ENCODE data around the gene GGA1. TPM values are rescaled to one million over a fixed set of nuclear protein-coding genes. Genes with fewer than 3 reads are reported as not detected.

The GGA1 gene
- total and polyA plus RNA-seq, 9 of the 15 experiments (the other 6 are each of a cell fraction or from before 2014, with no cell fraction given) = 1.5 to 69.5 (median 31.6) TPM

- TF ChIP-seq DNMT1 (IDR thresholded peaks at IDR 0.05) (no peak), BCL6 (CRISPR knock-in tag; IDR thresholded peaks at IDR 0.05) (no peak), KDM5B (IDR thresholded peaks at IDR 0.05; ENCODE audit: insufficient replicate concordance, low read depth, low read length) (no peak), ZNF121 (CRISPR knock-in tag; conservative IDR thresholded peaks at IDR 0.05) (no peak), OTX1 (CRISPR knock-in tag; IDR thresholded peaks at IDR 0.05) (no peak), PTTG1 (tag; IDR thresholded peaks at IDR 0.05; ENCODE audit: low read depth) (no peak), CCAR2 (IDR thresholded peaks at IDR 0.05; ENCODE audit: low read depth, low read length) (no peak), REST (IDR thresholded peaks at IDR 0.05; ENCODE audit: borderline replicate concordance) (peak; percentile 23; the same call in 1 of the 2 replicates), REST (CRISPR knock-in tag; IDR thresholded peaks at IDR 0.05; ENCODE audit: low read depth) (no peak), SUPT5H (IDR thresholded peaks at IDR 0.05) (no peak), TEAD1 (CRISPR knock-in tag; IDR thresholded peaks at IDR 0.05) (no peak), ZBTB49 (CRISPR knock-in tag; IDR thresholded peaks at IDR 0.05; ENCODE audit: borderline replicate concordance) (no peak), CBFA2T2 (conservative IDR thresholded peaks at IDR 0.05) (no peak), CSDE1 (IDR thresholded peaks at IDR 0.05) (no peak)
Observed at GRCh38 chr22:37623075-37624016, 14.7 kb downstream of the GGA1 start (continued).

Measured in K562 (cell line).